Hepatocyte (in vitro differentiated cells): ENCODE measurements around the gene STK4. TPM values are rescaled to one million over a fixed set of nuclear protein-coding genes. Genes with fewer than 3 reads are reported as not detected.
A peak's percentile ranks its signal among the peaks of the same experiment; 100 is the strongest.

Source experiments
- DNase-seq: peaks from one replicate; pipeline ENCODE4 v3.0.0-alpha.2; 2016; ENCODE audit warnings: low spot score
- H2AFZ ChIP-seq: fragments of 200-600 bp; sonication (generic); 2 replicates; pipeline ENCODE4 v1.6.0; 2016; ENCODE audit warnings: antibody characterized with exemption, mild to moderate bottlenecking
- H3K27ac ChIP-seq: fragments of 200-600 bp; sonication (generic); 2 replicates; pipeline ENCODE4 v1.5.1; 2016; ENCODE audit warnings: mild to moderate bottlenecking
- H3K27me3 ChIP-seq: fragments of 200-600 bp; sonication (generic); 2 replicates; pipeline ENCODE4 v1.6.1; 2016
- H3K36me3 ChIP-seq: fragments of 200-600 bp; sonication (generic); replicated peaks from 2 replicates; pipeline ENCODE4 v1.5.1; 2016; ENCODE audit warnings: low read depth; ENCODE audit not compliant: insufficient read depth
- H3K4me1 ChIP-seq: fragments of 200-600 bp; sonication (generic); 2 replicates; pipeline ENCODE4 v1.5.1; 2016; ENCODE audit warnings: mild to moderate bottlenecking, moderate library complexity; ENCODE audit not compliant: insufficient read depth
- H3K4me2 ChIP-seq: fragments of 200-600 bp; sonication (generic); 2 replicates; pipeline ENCODE4 v1.6.0; 2016
- H3K4me3 ChIP-seq: fragments of 200-600 bp; sonication (generic); 2 replicates; pipeline ENCODE4 v1.5.1; 2016; ENCODE audit warnings: mild to moderate bottlenecking
- H3K79me2 ChIP-seq: fragments of 200-600 bp; sonication (generic); 2 replicates; pipeline ENCODE4 v1.6.0; 2017; ENCODE audit warnings: mild to moderate bottlenecking
- H3K9me2 ChIP-seq: fragments of 200-600 bp; sonication (generic); replicated peaks from 2 replicates; pipeline ENCODE4 v1.6.0; 2017; ENCODE audit warnings: mild to moderate bottlenecking; ENCODE audit not compliant: insufficient read depth
- H3K9me3 ChIP-seq: fragments of 200-600 bp; sonication (generic); 2 replicates; pipeline ENCODE4 v1.5.1; 2016; ENCODE audit warnings: low read depth, mild to moderate bottlenecking
- H4K20me1 ChIP-seq: fragments of 200-600 bp; sonication (generic); 2 replicates; pipeline ENCODE4 v1.6.0; 2016; ENCODE audit warnings: mild to moderate bottlenecking; ENCODE audit not compliant: insufficient read depth, poor library complexity, severe bottlenecking
- EZH2 ChIP-seq: fragments of 200-600 bp; sonication (generic); IDR thresholded peaks from 2 replicates; pipeline ENCODE4 v1.6.1; 2016; ENCODE audit warnings: antibody characterized with exemption, mild to moderate bottlenecking, borderline replicate concordance
- EZH2phosphoT487 ChIP-seq: fragments of 200-600 bp; sonication (generic); IDR thresholded peaks from one replicate; pipeline ENCODE4 v1.6.1; 2018; ENCODE audit warnings: antibody characterized with exemption, mild to moderate bottlenecking, low read depth, moderate library complexity; ENCODE audit not compliant: unreplicated experiment, severe bottlenecking
- WGBS: methylation state at CpG from one replicate; pipeline ENCODE4 v1.1.6; 2016; ENCODE audit warnings: low lambda C conversion rate; ENCODE audit errors: missing lambda C conversion rate; 5-methylcytosine and 5-hydroxymethylcytosine counted together
- polyA plus RNA-seq: library from polyadenylated mRNA; unstranded; fragments of >200 nt; fragmentation: Nextera tagmentation; extraction: Ambion mirVana; gene quantifications from 2 replicates; pipeline ENCODE4 v1.2.1, GENCODE V29; 2016
- total RNA-seq: library from RNA; depleted of rRNA; stranded (reverse); fragments of >200 nt; gene quantifications from 2 replicates; pipeline ENCODE4 v1.2.3, GENCODE V29; 2014
- TF ChIP-seq, protein P1 (sequence below): fragments of 200-600 bp; sonication (generic); IDR thresholded peaks from 2 replicates; pipeline ENCODE4 v1.5.1; 2016; ENCODE audit warnings: antibody characterized with exemption, mild to moderate bottlenecking; ENCODE audit not compliant: poor library complexity

STK4 gene
- total and polyA plus RNA-seq, 2 experiments from 2014 or later = 11.4 to 16.5 TPM

GRCh38 chr20:44952731-44953130 lies 13.6 kb upstream of the STK4 start:
- H3K4me1 ChIP-seq = no peaks in the 10 kb centered on the region
- peaks cover 6% of the 10 kb centered on the region for H3K36me3 ChIP-seq
- H3K79me2 ChIP-seq = peaks cover 14% of the 10 kb centered on the region
- no peak overlapping the region for H3K27ac ChIP-seq
- H2AFZ ChIP-seq = no peak overlapping the region
- no peak for DNase-seq
- H3K9me3 ChIP-seq = no peaks in the 10 kb centered on the region
- 96% methylated on average over 1 of the region's 1 CpG for WGBS
- H4K20me1 ChIP-seq = no peaks in the 10 kb centered on the region
- no peak for TF ChIP-seq EZH2phosphoT487
- TF ChIP-seq EZH2 = no peak
- TF ChIP-seq, protein P1, sequence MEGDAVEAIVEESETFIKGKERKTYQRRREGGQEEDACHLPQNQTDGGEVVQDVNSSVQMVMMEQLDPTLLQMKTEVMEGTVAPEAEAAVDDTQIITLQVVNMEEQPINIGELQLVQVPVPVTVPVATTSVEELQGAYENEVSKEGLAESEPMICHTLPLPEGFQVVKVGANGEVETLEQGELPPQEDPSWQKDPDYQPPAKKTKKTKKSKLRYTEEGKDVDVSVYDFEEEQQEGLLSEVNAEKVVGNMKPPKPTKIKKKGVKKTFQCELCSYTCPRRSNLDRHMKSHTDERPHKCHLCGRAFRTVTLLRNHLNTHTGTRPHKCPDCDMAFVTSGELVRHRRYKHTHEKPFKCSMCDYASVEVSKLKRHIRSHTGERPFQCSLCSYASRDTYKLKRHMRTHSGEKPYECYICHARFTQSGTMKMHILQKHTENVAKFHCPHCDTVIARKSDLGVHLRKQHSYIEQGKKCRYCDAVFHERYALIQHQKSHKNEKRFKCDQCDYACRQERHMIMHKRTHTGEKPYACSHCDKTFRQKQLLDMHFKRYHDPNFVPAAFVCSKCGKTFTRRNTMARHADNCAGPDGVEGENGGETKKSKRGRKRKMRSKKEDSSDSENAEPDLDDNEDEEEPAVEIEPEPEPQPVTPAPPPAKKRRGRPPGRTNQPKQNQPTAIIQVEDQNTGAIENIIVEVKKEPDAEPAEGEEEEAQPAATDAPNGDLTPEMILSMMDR = no peak
- no peak overlapping the region for H3K4me3 ChIP-seq
- H3K27me3 ChIP-seq = no peaks in the 10 kb centered on the region
- H3K9me2 ChIP-seq = no peaks in the 10 kb centered on the region
- no peak overlapping the region for H3K4me2 ChIP-seq

DNA sequence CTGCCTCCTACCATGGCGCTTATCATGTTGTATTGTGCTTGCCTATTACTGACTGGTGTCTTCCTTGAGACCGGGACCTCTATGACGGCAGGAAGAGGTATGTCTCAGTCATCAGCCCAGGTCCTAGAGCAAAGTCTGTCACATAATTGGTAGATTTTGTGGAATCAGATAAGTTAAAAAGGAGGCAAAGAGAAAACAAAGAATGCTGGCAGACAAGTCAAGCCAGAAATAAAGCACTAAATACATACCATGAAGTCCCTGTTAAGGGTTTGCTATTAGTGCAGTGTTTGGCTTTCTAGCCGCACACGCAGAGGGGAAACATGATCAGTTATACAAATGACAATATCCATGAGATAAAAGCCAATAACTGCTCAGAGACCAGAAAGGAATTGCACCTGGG lies 12.1 kb upstream of the STK4 start:
- Histone ChIP-seq H3K4me3 (no peak overlapping the region), H3K9me2 (no peaks in the 10 kb centered on the region), H4K20me1 (no peaks in the 10 kb centered on the region), H3K9me3 (no peaks in the 10 kb centered on the region), H2AFZ (no peak overlapping the region), H3K27me3 (no peaks in the 10 kb centered on the region), H3K4me2 (no peak overlapping the region), H3K4me1 (peaks cover 10% of the 10 kb centered on the region), H3K36me3 (peaks cover 6% of the 10 kb centered on the region), H3K27ac (no peak overlapping the region), H3K79me2 (peaks cover 29% of the 10 kb centered on the region)
- TF ChIP-seq EZH2 (no peak), EZH2phosphoT487 (no peak)
- TF ChIP-seq, protein P1 = no peak
- no peak for DNase-seq
- 85% methylated on average over 5 of the region's 5 CpGs for WGBS

GRCh38 chr20:44955270-44955669 lies 11.0 kb upstream of the STK4 start:
- H3K36me3 ChIP-seq = peaks cover 6% of the 10 kb centered on the region
- H3K9me2 ChIP-seq = no peaks in the 10 kb centered on the region
- H4K20me1 ChIP-seq = no peaks in the 10 kb centered on the region
- peaks cover 35% of the 10 kb centered on the region for H3K79me2 ChIP-seq
- H3K4me3 ChIP-seq = no peak overlapping the region
- DNase-seq = no peak
- peaks cover 12% of the 10 kb centered on the region for H3K4me1 ChIP-seq
- TF ChIP-seq EZH2 (no peak), EZH2phosphoT487 (no peak)
- TF ChIP-seq, protein P1 = no peak
- H3K27me3 ChIP-seq = no peaks in the 10 kb centered on the region
- no peak overlapping the region for H3K4me2 ChIP-seq
- H3K27ac ChIP-seq = no peak overlapping the region
- WGBS = 92% methylated on average over 4 of the region's 4 CpGs
- H3K9me3 ChIP-seq = no peaks in the 10 kb centered on the region
- H2AFZ ChIP-seq = no peak overlapping the region

- peaks cover 6% of the 10 kb centered on the region for H3K36me3 ChIP-seq
These were observed 9.9 kb upstream of the STK4 start for GRCh38 chr20:44956410-44956809.

More at GRCh38 chr20:44956410-44956809, 9.9 kb upstream of the STK4 start:
- Histone ChIP-seq H3K4me2 (no peak overlapping the region), H4K20me1 (no peaks in the 10 kb centered on the region), H3K79me2 (peaks cover 35% of the 10 kb centered on the region), H3K9me3 (no peaks in the 10 kb centered on the region), H3K4me1 (peaks cover 18% of the 10 kb centered on the region), H2AFZ (no peak overlapping the region), H3K9me2 (no peaks in the 10 kb centered on the region), H3K27me3 (no peaks in the 10 kb centered on the region), H3K27ac (peak overlapping the region; percentile 13), H3K4me3 (no peak overlapping the region)
- DNase-seq = peak; percentile 18
- TF ChIP-seq, protein P1 = no peak
- TF ChIP-seq EZH2 = no peak
- TF ChIP-seq EZH2phosphoT487 = no peak
- WGBS = 76% methylated on average over 3 of the region's 3 CpGs
